ACHN (cell line): ENCODE measurements around the gene DNAJB7.
"Not testable (repeated sequence)": the region's sequence is repeated elsewhere in the genome, so short reads cannot be mapped to it uniquely, and the experiment has no call there.

Source experiments
- DNase-seq: peaks from one replicate; pipeline ENCODE4 v3.0.0-alpha.2; 2015
- in situ Hi-C: cut with HindIII; loops from 2 replicates; pipeline ENCODE4 v1.10.0; 2017; ENCODE audit warnings: low sequenced_read_pairs, low pct_ligation_motif_present, low pct_unique_long_range_greater_than_20kb

The DNAJB7 gene

GRCh38 chr22:40855071-40855978, 6.6 kb downstream of the DNAJB7 start:
- in situ Hi-C loops = no loop called here
- DNase-seq = peak; percentile 14

- in situ Hi-C loops = no loop called here
- DNase-seq = no peak
These were observed 8.0 kb downstream of the DNAJB7 start for GRCh38 chr22:40853961-40854360.

- DNase-seq = no peak
- in situ Hi-C loops = no loop called here
These were observed 8.6 kb downstream of the DNAJB7 start for GRCh38 chr22:40853333-40853732.

- in situ Hi-C loops, DNase-seq: not testable (repeated sequence)
These were observed 16.1 kb downstream of the DNAJB7 start for GRCh38 chr22:40845816-40846215.

- in situ Hi-C loops = no loop called here
- DNase-seq = no peak
These were observed 17.0 kb downstream of the DNAJB7 start for GRCh38 chr22:40844951-40845350.

GRCh38 chr22:40838486-40838885, 23.4 kb downstream of the DNAJB7 start:
- no peak for DNase-seq
- in situ Hi-C loops = no loop called here

GRCh38 chr22:40834619-40835018, 27.3 kb downstream of the DNAJB7 start:
- no peak for DNase-seq
- in situ Hi-C loops = no loop called here

- in situ Hi-C loops = no loop called here
- DNase-seq = no peak
These were observed 32.8 kb downstream of the DNAJB7 start for GRCh38 chr22:40829131-40829530.

GRCh38 chr22:40826984-40827741, 34.8 kb downstream of the DNAJB7 start:
- in situ Hi-C loops = no loop called here
- peak; percentile 41 for DNase-seq

GRCh38 chr22:40826292-40826691, 35.6 kb downstream of the DNAJB7 start:
- in situ Hi-C loops, DNase-seq: not testable (repeated sequence)

GRCh38 chr22:40823426-40823825, 38.5 kb downstream of the DNAJB7 start:
- in situ Hi-C loops = no loop called here

GRCh38 chr22:40819599-40820140, 42.2 kb downstream of the DNAJB7 start:
- peak; percentile 17 for DNase-seq

More at GRCh38 chr22:40823426-40823825, 38.5 kb downstream of the DNAJB7 start:
- DNase-seq = no peak

GRCh38 chr22:40818747-40819598, 42.9 kb downstream of the DNAJB7 start, which contains the start of gene SLC25A17:
Gene SLC25A17 (minus strand): TSS chr22:40819346. CDS start chr22:40819248, 98 bp downstream.
- in situ Hi-C loops = no loop called here
- peak; percentile 83 for DNase-seq

More at GRCh38 chr22:40819599-40820140, 42.2 kb downstream of the DNAJB7 start:
- in situ Hi-C loops = no loop called here

GRCh38 chr22:40818192-40818746, 43.6 kb downstream of the DNAJB7 start:
- in situ Hi-C loops = no loop called here
- no peak for DNase-seq

- in situ Hi-C loops = no loop called here
- DNase-seq = no peak
These were observed 44.2 kb downstream of the DNAJB7 start for GRCh38 chr22:40817737-40818136.

GRCh38 chr22:40813912-40814315, 48.0 kb downstream of the DNAJB7 start:
- in situ Hi-C loops = no loop called here
- no peak for DNase-seq
